GM12891 (cell line): Measurements from ENCODE around the gene LIN9.
"Not testable (repeated sequence)": the region's sequence is repeated elsewhere in the genome, so short reads cannot be mapped to it uniquely, and the experiment has no call there.

ENCODE experiments used
- DNase-seq: peaks from one replicate; pipeline ENCODE4 v3.0.0; 2011; ENCODE audit warnings: low spot score; ENCODE audit not compliant: insufficient read length
- FAIRE-seq: peaks from 2 replicates; lab custom pipeline; 2011; peaks lifted over from hg19 to GRCh38; lab: Jason Lieb, UNC
- PAX5 ChIP-seq: IDR thresholded peaks from 2 replicates; pipeline ENCODE4 v1.6.1; 2011; ENCODE audit warnings: low read length, moderate library complexity, mild to moderate bottlenecking; ENCODE audit not compliant: insufficient read depth, severe bottlenecking
- POLR2A ChIP-seq: IDR thresholded peaks from 2 replicates; pipeline ENCODE4 v1.6.1; 2011; ENCODE audit warnings: low read depth, low read length, control low read depth
- POLR2AphosphoS5 ChIP-seq: IDR thresholded peaks from 2 replicates; pipeline ENCODE4 v1.6.1; 2011; ENCODE audit warnings: low read depth, low read length, control low read depth
- POU2F2 ChIP-seq: IDR thresholded peaks from 2 replicates; pipeline ENCODE4 v1.6.1; 2011; ENCODE audit warnings: low read depth, mild to moderate bottlenecking, control low read depth, low read length, moderate library complexity
- SPI1 ChIP-seq: IDR thresholded peaks from 2 replicates; pipeline ENCODE4 v1.6.1; 2011; ENCODE audit warnings: low read depth, low read length, control low read depth
- TAF1 ChIP-seq: IDR thresholded peaks from 2 replicates; pipeline ENCODE4 v1.6.1; 2011; ENCODE audit warnings: low read depth, low read length, control low read depth

Gene LIN9

GRCh38 chr1:226349081-226349480 is 40.1 kb upstream of the LIN9 start:
- DNase-seq (no peak), FAIRE-seq (no peak)
- TF ChIP-seq POLR2AphosphoS5: no peak
- no peak for TF ChIP-seq SPI1
- no peak for TF ChIP-seq POLR2A
- TF ChIP-seq TAF1: no peak
- TF ChIP-seq PAX5: no peak
- no peak for TF ChIP-seq POU2F2

GRCh38 chr1:226344441-226345259 is 35.7 kb upstream of the LIN9 start:
- DNase-seq (no peak), FAIRE-seq (no peak)
- TF ChIP-seq SPI1 (no peak), PAX5 (no peak), POLR2A (no peak), POLR2AphosphoS5 (no peak)

GRCh38 chr1:226342656-226343055 is 33.7 kb upstream of the LIN9 start:
- no peak for TF ChIP-seq TAF1
- TF ChIP-seq POU2F2: no peak
- no peak for TF ChIP-seq POLR2A
- no peak for TF ChIP-seq PAX5
- no peak for TF ChIP-seq SPI1
- no peak for TF ChIP-seq POLR2AphosphoS5
- DNase-seq: no peak
- FAIRE-seq: no peak

GRCh38 chr1:226340111-226340510 is 31.1 kb upstream of the LIN9 start:
- DNase-seq, FAIRE-seq: not testable (repeated sequence)

GRCh38 chr1:226337276-226337875 is 28.4 kb upstream of the LIN9 start:
- DNase-seq: no peak
- no peak for TF ChIP-seq POLR2AphosphoS5
- TF ChIP-seq SPI1: no peak
- no peak for TF ChIP-seq POU2F2
- no peak for TF ChIP-seq TAF1
- no peak for FAIRE-seq

GRCh38 chr1:226335661-226336060 is 26.7 kb upstream of the LIN9 start:
- DNase-seq: no peak
- TF ChIP-seq POLR2A (no peak), TAF1 (no peak), PAX5 (no peak)
- no peak for FAIRE-seq

GRCh38 chr1:226332947-226333346 is 24.0 kb upstream of the LIN9 start:
- no peak for FAIRE-seq
- no peak for DNase-seq
- TF ChIP-seq POU2F2 (no peak), POLR2A (no peak), PAX5 (no peak)

GRCh38 chr1:226329237-226329636 is 20.3 kb upstream of the LIN9 start:
- TF ChIP-seq POU2F2 (no peak), POLR2AphosphoS5 (no peak), TAF1 (no peak), POLR2A (no peak), SPI1 (no peak)
- DNase-seq: no peak
- no peak for FAIRE-seq

- no peak for DNase-seq
- no peak for TF ChIP-seq POU2F2
- no peak for TF ChIP-seq SPI1
- TF ChIP-seq POLR2A: no peak
- no peak for TF ChIP-seq TAF1
- no peak for TF ChIP-seq PAX5
- TF ChIP-seq POLR2AphosphoS5: no peak
- no peak for FAIRE-seq
Measured at GRCh38 chr1:226327761-226328162, 18.8 kb upstream of the LIN9 start.

- DNase-seq: no peak
- FAIRE-seq: no peak
- TF ChIP-seq POLR2A (no peak), PAX5 (no peak)
Measured at GRCh38 chr1:226325178-226325577, 16.2 kb upstream of the LIN9 start.

GRCh38 chr1:226324479-226324878 is 15.5 kb upstream of the LIN9 start:
- FAIRE-seq (no peak), DNase-seq (no peak)
- no peak for TF ChIP-seq POLR2AphosphoS5
- TF ChIP-seq SPI1: peak; percentile 27; the same call in 1 of the 2 replicates
